ENCODE results near the gene SIGLEC11.
"Not testable (repeated sequence)": the region's sequence is repeated elsewhere in the genome, so short reads cannot be mapped to it uniquely, and the experiment has no call there.

Gene SIGLEC11, protein sequence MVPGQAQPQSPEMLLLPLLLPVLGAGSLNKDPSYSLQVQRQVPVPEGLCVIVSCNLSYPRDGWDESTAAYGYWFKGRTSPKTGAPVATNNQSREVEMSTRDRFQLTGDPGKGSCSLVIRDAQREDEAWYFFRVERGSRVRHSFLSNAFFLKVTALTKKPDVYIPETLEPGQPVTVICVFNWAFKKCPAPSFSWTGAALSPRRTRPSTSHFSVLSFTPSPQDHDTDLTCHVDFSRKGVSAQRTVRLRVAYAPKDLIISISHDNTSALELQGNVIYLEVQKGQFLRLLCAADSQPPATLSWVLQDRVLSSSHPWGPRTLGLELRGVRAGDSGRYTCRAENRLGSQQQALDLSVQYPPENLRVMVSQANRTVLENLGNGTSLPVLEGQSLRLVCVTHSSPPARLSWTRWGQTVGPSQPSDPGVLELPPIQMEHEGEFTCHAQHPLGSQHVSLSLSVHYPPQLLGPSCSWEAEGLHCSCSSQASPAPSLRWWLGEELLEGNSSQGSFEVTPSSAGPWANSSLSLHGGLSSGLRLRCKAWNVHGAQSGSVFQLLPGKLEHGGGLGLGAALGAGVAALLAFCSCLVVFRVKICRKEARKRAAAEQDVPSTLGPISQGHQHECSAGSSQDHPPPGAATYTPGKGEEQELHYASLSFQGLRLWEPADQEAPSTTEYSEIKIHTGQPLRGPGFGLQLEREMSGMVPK

DNA sequence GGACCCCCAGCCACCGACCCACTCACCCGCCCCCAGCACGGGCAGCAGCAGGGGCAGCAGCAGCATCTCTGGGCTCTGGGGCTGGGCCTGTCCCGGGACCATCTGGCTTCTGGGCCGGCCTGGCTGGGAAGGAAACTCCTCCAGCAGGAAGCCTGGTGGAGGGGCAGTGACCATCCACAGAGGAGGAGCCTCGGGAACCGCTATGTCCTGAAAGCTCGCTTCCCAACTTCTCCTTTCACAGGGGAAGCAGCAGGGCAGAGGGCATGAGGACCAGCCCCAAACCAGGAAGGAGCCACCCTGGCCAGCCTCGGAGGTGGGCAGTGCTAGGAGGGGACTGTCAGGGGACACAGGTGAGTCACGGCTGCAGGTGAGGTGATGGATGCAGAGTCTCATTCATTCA, at the start of gene SIGLEC11:
Gene SIGLEC11, minus strand, starts transcription at position 193 of the 400 bp plus-strand sequence. Its CDS starts 91 bp downstream, at position 102.
- not testable (repeated sequence) for DNase-seq

DNA sequence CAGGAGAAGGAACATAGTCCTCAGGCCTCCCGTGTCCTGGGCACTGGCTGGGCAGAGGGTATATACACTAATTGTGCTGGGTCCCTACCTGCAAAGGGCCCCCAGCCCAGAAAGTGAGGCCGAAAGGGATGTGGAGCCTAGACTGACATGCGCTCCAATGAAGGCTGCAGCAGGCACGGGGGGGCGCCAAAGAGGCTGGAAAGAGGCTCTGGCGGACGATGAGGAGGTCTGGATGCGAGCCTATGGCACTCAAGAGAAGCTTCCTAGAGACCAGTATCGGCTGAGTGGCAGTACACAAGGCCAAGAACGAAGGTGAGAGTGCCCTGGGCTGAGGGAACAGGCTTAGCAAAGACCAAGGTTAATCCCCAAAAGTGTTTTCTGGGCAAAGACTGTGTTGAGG, 47.6 kb upstream of the SIGLEC11 start:
- no peak for DNase-seq

DNA sequence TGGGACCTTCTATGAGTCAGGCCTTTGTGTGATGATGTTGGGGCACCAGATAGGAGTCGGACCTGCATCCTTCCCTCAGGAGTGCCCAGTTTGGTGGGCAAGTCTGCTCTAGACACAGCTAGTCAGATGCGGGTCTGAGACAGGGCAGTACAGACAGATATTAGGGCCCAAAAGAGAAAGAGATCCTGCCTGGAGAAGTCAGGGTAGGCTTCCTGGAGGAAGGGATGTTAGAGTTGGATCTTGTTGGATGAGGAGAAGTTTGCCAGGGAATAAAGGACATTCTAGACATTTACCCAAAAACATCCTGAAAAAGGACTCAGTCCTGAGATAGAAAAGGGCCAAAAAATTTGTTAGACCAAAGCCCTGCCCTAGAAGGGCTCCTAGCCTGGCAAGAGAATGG, 47.0 kb upstream of the SIGLEC11 start:
- no peak for DNase-seq

DNA sequence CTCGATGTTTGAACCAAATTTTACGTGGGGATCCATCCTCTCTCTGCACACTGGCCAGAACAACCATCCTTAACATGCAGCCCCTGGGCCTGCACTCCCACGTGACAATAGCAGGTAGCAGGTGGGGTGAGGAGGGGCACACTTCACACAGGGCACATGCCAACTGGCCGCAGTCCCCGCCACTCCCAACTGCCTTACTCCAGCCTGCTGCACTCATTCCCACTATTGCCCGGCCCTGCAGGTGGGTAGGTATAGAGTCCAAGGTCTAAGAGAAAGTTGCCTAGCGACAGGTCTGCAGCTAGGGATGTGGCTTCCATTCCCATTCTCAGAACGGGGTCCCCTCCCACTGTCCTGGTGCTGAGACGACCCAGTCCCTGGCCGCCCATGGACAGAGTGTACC, 46.2 kb upstream of the SIGLEC11 start:
- DNase-seq: no peak

DNA sequence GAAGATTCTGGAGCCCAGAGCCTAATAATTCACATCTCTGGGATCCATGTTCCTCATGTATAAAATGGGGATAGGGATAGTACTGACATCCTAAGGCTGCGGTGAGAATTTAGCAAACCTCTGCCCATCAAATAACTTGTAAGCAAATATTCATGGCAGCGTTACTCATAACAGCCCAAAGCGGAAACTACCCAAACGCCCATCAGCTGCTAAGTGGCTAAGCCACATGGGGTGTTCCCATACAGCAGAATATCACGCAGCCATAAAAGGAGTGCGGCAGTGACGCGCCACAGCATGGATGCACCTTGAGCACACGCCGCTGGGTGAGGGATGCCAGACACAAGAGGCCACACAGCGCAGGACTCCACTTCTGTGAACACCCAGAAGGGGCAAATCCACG, 44.5 kb upstream of the SIGLEC11 start:
- DNase-seq: no peak

DNA sequence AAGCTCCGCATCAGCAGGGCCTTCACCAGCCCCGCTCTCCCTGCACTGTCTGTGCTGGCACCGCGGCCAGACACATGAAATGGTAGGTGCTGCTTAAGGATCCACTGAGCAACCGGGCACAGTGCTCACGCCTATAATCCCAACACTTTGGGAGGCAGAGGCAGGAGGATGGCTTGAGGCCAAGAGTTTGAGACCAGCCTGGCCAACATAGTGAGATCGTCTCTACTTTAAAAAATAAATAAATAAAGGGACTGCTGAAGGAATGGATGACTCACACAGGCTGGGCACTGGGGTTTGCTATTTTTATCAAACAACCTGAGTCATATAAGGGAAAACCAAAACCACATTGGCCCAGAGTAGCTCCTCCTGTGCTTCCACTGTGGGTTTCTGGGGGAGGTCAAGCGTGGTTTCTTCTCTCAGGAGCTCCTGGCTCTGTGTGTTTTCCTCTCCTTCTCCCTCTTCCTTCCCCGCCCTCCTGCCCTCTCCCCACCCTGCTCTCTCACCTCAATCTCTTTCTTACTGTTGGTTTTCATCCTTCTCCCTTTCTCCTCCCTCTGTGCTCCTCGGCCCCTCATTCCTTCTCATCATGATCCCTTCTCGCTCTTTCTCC, 42.9 kb upstream of the SIGLEC11 start:
- no peak for DNase-seq

DNA sequence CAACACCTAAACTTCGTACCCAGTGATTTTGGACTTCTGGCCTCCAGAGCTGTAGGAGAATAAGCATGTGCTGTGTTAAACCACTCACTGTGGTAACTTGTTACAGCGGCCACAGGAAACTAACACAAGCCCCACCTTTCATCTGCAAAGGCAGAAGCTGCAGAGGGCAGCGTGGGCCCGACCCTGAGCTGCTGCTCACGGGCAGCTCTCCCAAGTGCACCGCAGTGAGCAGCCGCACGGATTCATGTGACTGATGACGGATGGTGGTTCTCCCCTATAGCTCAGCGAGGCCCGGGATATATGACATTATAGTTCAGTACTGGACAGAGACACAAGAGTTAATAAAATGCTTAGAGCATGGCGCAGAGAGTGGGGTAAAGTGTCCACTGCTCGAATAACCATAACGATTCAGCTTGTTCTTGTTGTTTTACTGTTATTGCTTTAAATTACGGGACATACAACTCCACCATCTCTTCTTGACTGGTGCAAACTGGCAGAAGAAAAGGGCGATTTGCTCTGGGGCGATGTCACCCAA, 42.3 kb upstream of the SIGLEC11 start:
- no peak for DNase-seq

DNA sequence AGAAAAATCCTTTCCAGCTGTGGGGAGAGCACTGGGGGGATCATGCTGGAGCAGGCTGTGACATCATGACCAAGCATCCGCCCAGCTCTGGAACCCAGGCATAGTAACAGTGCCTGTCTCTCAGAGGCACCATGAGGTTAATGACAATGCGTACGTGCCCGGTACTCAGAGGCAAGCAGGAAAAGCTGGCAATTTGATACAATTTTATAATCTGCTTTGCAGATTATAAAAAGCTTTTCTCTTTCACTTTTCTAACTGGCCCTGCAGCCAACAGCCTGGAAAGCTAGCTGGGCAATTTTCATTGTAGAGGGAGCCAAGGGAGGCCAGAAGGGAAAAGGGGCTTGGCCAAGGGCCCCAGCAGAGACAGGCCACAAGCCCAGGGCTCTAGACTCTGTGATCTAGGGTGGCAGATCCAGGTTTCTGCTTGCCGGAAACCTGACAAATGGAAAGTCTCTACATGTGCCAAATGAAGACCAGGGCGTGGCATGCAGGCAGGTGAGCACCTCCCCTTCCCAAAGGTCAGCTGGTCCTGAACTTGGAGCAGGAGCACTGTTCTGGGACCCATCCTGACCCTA, 41.5 kb upstream of the SIGLEC11 start:
- no peak for DNase-seq

DNA sequence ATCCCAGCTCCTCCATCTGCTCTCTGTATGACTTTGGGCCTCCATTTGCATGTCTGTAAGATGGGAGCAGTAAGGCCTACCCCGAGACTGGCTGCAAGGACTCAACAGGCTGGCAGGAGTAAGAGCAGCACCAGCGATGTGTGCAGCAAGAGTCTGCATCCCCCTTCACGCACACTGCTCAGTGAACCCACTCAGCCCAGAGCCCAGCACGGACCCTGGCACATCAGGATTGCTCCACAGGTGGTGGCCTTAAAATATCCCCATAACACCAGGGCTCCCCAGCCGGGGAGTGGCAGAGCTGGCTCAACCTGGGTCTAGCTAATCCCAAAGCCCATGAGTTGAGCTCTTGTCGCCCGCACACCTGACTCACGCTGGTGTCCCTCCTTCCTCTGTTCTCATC, 40.8 kb upstream of the SIGLEC11 start:
- no peak for DNase-seq

DNA sequence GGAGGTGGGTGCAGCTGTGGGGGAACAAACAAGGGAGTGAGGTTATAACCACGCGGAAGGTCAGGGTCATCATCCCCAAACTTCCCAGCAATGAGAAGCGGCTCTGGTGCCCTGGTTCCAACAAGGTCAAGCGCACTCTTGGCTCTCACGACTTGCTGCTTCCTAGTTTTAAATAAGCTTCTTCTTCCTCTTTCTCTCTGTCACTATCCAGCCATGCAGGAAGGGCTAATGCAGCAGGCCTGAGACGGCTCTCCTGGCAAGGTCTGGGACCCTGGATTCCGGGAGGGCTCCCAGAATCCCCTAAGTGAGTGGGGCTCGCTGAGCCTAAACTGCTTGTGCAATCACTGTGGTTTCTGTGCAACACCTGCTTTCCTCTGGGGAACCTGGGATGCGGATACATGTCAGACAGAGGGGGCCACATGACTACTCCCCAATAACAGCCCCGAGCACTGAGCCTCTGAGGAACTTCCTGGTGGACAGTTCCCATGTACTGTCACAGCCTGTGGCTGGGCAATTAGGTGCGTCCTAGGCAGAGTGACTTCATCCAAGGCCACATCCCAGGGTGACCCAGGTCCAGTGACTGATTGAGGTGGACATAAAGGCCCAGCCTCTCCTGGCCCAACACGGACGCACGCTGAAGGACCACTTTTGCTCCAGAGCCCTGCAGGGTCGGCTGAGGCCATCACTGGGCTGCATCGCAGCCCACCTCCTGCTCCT, 40.0 kb upstream of the SIGLEC11 start:
- no peak for DNase-seq

DNA sequence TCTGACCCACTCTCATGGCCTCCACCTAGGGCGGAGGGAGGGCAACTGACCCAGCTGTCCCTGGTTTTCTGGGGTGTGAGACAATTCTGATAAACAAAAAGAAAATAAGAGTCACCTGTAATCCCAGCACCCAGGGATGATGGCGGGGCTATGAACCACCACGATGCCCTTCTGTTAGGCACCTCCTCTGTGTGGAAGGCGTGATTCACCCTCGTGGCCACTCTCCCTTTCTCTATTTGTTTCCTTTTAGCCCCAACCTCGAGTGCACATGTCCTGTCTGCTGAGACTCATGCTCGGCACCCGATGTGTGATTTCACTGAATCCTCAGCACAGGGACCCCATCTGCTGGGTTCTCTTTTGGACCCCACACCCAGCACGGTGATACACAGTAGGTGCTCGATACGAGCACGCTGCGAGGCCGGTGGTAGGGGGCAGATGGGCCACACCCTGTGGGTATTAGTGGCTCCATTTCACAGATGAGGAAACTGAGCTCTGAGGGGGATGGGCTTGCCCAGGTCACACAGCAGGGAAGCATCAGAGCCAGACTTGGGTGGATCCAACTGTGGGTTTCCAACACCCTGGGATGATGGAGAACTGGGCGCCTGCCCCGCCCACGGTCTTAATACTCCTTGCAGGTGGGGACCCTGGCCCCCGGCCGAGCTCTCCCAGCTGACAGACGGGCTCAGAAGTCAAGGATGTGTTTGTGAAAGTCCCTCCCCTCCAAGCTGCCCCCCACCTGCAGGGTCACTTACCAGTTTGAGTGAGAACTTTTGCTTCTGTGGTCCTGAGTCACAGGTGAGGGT, 39.3 kb upstream of the SIGLEC11 start:
- no peak for DNase-seq

DNA sequence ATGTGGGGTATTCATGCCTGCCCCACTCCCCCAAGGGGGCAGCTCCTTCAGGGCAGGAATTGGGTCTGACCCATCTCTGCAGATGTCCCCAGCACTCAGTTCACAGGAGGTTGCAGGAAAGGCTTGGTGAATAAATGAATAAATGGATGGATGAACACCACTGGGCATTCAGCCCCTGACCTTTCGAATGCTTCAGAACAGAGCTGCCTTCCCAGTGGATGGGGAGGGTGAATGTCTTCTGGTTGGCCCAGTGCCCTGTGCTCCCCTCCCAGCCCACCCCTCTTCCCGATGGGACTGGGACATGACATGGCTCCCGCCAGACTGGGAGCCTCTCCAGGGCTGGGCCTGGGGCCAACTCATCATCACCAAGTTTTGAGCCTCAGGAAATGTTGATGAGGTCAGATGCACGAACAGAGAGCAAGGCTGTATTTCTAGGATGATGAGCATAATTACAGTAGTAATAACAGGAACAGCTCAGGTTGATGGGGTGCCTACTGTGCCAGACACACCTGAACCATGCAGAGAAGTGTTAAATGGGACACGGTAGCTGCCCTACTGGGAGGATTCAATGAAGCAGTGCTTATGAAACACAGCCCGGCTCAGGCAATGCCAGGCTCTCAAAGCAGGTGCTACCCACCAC, 38.5 kb upstream of the SIGLEC11 start:
- no peak for DNase-seq

DNA sequence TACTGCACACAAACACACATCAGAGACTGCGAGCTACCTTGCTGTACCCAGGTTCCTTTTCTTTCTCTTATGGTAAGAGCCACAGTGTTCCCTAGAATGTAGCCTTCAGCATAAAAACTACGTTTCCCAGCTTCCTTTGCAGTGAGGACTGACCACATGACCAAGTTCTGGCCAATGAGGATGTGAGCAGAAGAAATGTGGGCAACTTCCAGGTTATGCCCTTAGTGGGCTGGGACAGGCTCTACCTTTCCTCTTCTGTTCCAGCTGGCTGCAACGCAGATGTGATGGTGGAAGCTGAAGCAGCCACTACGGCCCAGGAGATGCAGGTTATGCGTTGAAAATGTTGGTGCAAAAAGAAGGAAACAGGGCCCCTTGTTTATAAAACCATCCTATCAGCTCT, 36.7 kb upstream of the SIGLEC11 start:
- no peak for DNase-seq

DNA sequence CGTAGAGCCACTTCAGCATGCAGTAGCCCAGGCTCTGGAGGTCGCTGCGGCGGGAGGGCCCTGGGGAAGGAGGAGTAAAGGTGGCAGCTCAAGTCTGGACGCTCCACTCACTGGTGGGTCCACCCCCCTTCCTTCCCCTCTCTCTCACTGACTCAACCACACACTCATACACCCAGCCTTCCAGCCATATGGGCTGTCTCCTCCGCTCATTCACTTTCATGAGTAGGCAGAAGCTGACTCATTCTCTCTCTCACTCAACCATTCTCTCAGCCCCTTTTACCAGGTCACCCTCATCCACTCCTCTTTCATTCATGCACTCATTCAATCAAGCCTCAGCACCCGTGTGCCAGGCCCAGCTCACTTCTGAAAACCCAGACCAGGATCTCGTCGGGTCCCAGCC, 27.5 kb upstream of the SIGLEC11 start:
- no peak for DNase-seq

DNA sequence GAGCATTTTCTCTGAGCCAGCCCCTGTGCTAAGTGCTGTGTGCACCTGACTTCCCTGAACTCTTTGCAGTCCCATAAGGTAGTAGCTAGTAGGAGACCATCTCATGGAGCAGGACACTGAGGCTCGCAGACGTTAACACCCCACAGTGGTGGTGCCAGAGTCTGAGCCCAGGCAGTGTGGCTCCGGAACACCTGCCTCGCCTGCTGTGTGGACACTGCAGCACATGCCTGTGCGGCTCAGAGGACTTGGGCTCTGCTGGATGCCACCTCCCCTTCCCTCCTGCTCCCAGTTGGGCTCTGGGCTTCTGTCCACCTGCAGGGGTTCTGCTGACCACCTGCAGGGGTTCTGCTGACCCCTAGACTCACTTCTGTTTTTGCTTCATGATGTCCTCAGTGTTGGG, 27.0 kb upstream of the SIGLEC11 start:
- no peak for DNase-seq

DNA sequence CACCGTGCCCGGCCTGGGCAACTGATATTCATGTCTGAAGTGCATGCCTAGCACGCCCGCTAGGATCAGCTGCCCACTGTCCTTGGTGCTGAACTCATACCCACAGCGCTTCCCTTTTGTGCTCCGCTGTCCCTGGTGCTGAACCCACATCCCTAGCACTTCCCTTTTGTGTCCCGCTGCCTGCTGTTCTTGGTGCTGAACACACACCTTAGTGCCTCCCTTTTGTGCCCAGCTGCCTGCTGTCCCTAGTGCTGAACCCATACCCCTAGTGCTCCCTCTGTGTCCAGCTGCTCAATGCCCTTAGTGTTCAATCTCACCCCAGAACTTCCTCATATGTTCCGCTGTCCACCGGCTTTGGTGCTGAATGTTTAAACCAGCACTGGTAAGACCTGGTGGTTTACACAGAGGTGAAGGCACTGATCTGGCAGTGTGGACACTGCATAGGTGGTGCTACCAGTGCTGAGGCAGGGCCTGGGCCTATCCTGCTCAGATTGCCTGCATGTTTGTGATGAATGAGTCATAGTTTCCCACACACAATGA, 26.3 kb upstream of the SIGLEC11 start:
- peak; percentile 80 for DNase-seq

DNA sequence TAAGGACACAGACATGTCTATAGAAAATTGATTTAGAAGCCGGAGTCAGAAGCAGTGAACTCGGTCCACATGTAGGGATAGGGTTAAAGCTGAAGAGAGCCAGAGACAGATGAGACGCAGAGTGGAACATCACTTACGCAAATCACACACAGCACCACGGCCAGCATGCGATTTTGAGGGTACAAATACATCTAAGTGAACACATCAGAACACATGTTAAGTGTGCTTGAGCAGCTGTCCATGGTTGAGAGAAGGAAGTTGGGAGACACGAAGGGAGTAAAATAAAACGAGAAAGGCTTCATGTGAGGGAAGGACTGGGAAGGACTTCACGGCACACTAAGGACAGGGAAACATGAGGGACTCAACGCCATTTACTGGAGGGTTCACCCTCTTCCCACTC, 25.4 kb upstream of the SIGLEC11 start:
- no peak for DNase-seq

DNA sequence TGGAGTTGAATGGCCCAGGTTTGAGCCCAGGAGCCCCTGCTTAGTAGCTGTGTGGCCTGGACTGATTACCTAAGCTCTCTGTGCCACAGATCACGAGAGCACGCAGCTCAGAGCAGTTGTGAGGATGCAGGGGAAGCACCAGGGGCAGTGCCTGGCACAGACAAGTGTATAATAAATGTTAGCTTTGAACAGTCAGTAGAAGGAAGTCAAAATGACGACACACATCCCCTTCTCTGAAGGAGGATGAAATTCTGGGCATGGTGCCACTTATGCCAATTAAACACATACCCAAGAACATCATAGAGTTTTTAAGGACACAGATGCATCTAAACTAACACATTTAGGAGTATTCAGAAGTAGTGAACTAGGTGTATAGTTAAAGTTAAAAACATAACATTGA, 24.9 kb upstream of the SIGLEC11 start:
- DNase-seq: no peak

DNA sequence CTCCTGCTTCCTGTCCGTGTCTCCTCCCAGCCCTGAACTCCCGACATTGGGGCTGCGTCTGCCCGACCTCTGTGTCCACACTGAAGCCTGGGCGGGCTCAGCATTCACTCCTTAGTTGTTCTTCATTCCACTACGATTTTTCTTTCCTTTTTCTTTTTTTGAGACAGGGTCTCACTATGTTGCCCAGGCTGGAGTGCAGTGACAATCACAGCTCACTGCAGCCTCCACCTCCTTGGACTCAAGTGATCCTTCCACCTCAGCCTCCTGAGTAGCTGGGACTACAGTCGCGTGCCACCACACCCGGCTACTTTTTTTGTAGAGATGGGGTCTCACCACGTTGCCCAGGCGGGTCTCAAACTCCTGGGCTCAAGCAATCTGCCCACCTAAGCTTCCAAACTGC, 23.5 kb upstream of the SIGLEC11 start:
- no peak for DNase-seq

DNA sequence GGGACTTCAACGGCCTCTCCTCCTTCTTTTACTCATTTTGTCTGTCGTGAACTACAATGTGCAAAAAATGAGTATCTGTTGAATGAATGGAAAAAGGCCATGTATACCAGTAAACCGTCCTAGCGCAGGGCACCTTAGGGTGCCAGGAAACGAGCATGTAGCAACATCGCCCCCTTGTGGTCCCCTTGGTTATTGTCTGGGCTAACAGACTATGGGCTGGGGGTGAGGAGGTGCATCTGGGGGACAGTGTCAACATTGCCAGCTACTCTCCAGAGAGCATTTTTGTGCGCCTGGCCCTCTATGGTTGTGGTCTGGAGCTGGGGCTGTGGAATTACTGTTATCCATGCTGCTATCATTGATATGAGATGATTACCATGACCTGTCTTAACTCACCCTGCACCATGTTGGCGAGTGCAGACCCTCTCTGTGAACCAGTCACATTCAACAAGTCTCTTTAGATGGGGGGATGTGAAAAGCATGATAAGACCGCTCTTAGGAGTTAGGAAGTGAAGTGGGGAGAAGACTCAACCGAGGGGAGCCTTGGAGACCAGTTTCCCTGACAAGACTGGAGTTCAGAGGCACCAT, 22.8 kb upstream of the SIGLEC11 start:
- DNase-seq: peak; percentile 80
